SK-N-MC (cell line): ENCODE measurements around the gene IL21R.

Experiments used
- EZH2 ChIP-seq: fragments of 200-600 bp; sonication (generic); IDR thresholded peaks from one replicate; pipeline ENCODE4 v1.6.1; 2017; ENCODE audit warnings: antibody characterized with exemption
- FOXP2 ChIP-seq: optimal IDR thresholded peaks from 2 replicates; pipeline ENCODE3; 2011; ENCODE audit warnings: mild to moderate bottlenecking, moderate library complexity; ENCODE audit not compliant: insufficient read depth; ENCODE audit errors: extremely low read length, control extremely low read depth
- POLR2AphosphoS5 ChIP-seq: IDR thresholded peaks from 2 replicates; pipeline ENCODE4 v1.6.1; 2012; ENCODE audit warnings: mild to moderate bottlenecking, low read depth, low read length, borderline replicate concordance

- TF ChIP-seq POLR2AphosphoS5 (no peak), EZH2 (no peak), FOXP2 (no peak)
These were observed 43.7 kb downstream of the IL21R start for GRCh38 chr16:27445502-27446175.
